ENCODE data around the gene KRTAP19-3. TPM values are rescaled to one million over a fixed set of nuclear protein-coding genes. Genes with fewer than 3 reads are reported as not detected.
"Not testable (repeated sequence)": the region's sequence is repeated elsewhere in the genome, so short reads cannot be mapped to it uniquely, and the experiment has no call there.

The KRTAP19-3 gene
- not detected in 2 replicates for total RNA-seq

DNA sequence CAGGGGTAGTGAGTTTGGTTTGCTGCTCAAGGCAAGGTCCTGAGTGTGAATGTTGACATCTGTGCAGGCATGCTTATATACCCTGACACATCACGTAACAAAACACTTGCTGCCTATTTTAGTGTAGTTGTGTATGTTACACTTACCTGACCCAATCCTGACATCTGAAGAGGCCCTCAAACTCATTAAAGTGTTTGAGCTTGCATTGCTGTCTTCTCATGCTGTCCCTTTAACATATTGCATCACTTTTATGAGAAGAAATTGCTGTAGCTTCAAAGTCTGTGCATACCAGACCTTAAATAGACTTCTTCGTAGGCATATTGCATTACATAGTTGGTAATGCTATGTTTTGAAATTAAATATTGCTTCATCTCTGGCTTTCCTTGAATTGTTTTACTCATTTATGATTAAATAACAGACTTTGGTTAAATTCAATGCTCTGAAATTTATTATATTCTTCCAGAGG is at the start of gene KRTAP19-3:
TSS of gene KRTAP19-3 (minus strand) at position 51 of the 466 bp plus-strand sequence. CDS start 56 bp downstream, outside the sequence.
- DNase-seq (ENCODE audit: low read depth, low spot score), result no peak

DNA sequence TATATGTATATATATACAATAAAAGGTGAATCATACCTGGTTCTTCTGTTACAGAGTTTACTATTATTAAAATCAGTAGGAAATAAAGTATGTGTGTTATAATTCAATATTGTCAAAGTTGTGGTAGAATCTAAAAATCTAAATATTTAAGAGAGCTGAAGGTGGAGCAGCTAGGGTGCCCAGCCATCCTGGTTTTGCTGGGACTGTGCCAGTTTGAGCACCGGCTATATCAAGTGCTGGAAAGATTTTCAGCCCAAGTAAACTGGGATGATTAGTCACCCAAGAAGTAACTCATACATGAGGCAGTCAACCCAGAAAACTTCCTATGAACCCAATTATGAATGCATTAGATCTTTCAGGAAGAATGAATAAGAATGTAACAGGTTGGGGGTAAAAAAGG is 27.1 kb upstream of the KRTAP19-3 start:
- DNase-seq (ENCODE audit: low read depth, low spot score), result no peak

DNA sequence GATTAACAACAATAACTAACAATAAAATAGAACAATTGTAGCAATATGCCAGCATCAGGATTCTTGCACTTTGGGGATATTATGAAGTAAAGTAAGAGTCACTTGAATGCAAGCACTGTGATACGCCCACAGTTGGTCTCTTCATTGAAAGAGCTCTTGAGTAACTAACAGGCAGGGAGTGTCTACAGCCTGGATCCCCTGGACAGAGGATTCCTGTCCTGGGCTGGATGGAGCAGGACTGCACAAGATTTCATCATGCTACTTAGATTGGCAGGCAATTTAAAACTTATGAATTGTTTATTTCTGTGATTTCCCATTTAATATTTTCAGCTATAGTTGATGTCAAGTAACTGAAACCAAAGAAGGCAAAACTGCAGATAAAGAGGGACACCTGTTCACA is 23.9 kb upstream of the KRTAP19-3 start:
- DNase-seq (ENCODE audit: low read depth, low spot score), result no peak

DNA sequence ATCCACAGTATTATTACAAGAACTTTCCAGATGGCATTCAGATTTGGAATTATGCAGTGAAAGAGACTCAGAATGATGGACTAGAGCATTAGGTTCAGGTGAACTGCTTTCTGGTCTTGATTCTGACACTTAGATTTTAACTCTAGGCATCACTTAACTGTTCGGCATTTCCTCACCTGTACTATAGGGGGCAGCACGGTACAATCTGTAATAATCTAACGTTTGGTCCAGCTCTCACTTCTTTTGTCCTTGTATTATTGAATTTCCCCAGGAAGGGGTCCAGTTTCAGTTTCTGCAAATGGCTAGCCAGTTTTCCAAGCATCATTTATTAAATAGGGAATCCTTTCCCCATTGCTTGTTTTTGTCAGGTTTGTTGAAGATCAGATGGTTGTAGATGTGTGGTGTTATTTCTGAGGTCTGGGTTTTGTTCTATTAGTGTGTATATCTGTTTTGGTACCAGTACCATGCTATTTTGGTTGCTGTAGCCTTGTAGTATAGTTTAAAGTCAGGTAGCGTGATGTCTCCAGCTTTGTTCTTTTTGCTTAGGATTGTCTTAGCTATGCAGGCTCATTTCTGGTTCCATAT is 13.9 kb upstream of the KRTAP19-3 start:
- not testable (repeated sequence) for DNase-seq (ENCODE audit: low read depth, low spot score)

DNA sequence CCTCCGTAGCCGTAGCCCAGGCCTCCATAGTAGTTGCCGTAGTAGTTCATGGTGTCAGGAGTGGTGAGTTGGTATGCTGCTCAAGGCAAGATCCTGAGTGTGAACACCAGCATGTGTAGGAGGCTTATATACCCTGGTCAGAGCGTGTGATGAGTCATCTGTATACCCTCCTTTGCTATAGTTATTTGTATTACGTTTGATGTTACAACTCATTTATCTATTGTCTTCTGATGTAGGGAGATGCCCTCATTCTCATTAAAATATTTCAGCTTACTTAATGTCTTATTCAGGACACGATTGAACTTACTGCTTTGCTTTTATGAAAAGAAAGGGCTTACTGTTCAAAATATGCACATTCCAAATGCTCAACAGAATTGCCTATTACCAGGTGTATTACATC is 10.2 kb upstream of the KRTAP19-3 start, which contains the start of gene KRTAP19-5:
TSS of gene KRTAP19-5 (minus strand) at position 101 of the 400 bp plus-strand sequence. CDS start at position 50, 51 bp downstream.
- no peak for DNase-seq (ENCODE audit: low read depth, low spot score)

DNA sequence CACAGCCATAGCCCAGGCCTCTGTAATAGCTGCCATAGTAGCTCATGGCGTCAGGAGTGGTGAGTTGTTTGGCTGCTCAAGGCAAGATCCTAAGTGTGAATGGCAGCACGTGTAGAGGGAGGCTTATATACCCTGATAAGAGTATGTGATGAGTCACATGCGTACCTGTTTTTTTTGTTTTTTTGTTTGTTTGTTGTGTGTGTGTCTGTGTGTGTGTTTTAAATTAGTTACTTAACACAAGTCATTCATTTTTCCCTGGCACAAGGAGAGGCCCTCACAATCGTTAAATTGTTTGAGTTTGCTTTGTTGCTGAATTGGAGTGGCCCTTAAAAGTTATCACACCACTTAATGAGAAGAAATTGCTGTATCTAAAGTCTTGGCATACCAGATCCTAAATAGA is 5.3 kb upstream of the KRTAP19-3 start, which contains the start of gene KRTAP19-4:
TSS of gene KRTAP19-4 (minus strand) at position 101 of the 400 bp plus-strand sequence. CDS start at position 46, 55 bp downstream.
- DNase-seq (ENCODE audit: low read depth, low spot score), result no peak

DNA sequence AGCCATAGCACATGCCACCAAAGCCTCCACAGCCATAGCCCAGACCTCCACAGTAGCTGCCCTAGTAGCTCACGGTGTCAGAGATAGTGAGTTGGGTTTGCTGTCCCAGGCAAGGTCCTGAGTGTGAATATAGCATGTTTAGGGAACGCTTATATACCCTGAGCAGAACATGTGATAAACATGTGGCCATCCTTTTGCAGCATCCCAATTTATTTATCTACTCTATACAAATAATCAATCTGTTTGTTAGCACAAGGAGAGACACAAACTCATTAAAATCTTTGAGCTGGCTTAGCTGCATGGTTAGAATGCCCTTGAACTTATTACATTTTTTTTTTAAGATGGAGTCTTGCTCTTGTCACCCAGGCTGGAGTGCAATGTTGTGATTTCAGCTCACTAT is 4.5 kb downstream of the KRTAP19-3 start, which contains the start of gene KRTAP19-2:
TSS of gene KRTAP19-2 (minus strand) at position 101 of the 400 bp plus-strand sequence. CDS start at position 13, 88 bp downstream.
- no peak for DNase-seq (ENCODE audit: low read depth, low spot score)

DNA sequence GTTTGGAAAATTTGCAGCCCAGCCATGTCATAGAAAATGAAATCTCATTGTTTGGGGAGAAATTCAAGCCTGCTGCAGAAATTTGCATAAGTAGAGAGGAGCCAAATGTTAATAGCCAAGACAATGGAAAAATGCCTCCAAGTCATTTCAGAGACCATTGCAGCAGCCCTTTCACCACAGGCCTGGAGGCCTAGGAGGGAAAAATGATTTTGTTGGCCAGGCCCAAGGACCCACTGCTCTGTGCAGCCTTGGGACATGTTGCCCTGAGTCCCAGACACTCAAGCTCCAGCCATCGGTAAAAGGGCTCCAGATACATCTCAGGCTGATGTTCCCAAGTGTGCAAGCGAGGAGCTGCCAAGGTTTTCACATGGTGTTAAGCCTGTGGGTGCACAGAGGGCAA is 5.6 kb downstream of the KRTAP19-3 start:
- no peak for DNase-seq (ENCODE audit: low read depth, low spot score)

DNA sequence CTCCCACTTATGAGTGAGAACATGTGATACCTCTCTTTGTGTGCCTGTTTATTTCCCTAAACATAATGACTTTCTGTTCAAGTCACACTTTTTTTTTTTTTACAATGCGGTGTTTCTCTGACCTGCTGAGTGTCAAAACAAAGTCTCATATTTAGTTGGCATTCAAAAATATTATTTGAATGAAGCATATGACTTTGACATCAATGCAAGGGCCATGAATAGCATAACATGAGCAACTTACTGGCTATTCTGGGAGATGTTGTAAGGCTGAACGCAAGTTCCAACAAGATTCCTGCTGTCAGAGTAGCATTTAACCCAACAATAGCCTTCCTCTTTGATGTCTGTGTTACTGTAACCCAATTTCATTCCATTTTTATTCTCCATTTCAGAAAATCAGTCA is 9.7 kb downstream of the KRTAP19-3 start:
- DNase-seq (ENCODE audit: low read depth, low spot score), result no peak

DNA sequence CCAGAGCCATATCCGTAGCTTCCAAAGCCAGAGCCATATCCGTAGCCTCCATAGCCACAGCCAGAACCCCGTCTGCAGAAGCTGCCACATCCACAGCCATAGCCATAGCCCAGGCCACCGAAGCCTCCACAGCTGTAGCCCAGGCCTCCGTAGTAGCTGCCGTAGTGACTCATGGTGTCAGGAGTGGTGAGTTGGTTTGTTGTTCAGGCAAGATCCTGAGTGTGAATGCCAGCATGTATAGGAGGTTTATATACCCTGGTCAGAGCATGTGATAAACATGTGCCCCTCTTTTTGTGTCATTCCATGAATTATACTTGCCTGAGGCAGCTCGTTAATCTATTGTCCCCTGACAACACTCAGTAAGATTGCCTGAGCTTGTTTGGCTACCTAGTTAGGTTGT is 11.7 kb downstream of the KRTAP19-3 start, which contains the start of gene KRTAP19-1:
TSS of gene KRTAP19-1 (minus strand) at position 223 of the 400 bp plus-strand sequence. CDS start at position 173, 50 bp downstream.
- DNase-seq (ENCODE audit: low read depth, low spot score), result no peak

DNA sequence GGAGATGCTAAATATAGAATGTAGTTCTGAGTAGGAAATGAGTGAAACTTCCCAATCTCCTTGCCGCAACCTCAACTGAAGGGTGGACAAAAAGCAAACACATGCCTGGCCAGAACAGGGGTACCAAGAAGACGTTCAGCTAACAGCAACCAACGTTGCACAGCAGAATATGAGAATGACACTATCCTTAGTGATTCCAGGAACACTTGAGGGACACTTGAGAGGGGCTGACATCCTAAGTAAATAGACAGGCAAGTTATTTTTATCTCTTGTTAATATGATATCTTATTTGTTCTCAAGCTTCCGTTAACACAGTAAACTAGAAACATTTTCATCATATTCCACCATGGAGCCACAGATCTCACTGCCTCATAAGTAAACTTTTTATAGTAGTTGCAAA is 12.6 kb downstream of the KRTAP19-3 start:
- no peak for DNase-seq (ENCODE audit: low read depth, low spot score)

DNA sequence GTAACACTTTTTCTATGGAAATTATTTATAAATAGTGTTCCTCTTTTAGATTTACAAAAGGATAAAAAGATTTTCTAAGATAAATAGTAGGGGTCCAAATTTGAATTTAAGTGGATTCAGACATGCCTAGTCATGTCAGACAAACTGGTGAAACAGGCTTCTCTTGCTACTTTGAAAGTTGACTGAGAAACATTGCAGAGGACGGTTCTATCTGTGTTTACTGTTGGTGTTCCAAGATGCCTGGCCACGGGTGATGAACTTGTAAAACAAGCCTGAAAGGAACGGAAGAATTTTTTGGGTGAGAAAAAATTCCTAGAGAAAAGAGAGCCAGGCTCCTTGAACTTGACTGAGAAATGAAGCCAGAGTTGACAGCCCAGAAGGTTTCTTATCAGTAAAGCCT is 13.8 kb downstream of the KRTAP19-3 start:
- DNase-seq (ENCODE audit: low read depth, low spot score), result no peak

DNA sequence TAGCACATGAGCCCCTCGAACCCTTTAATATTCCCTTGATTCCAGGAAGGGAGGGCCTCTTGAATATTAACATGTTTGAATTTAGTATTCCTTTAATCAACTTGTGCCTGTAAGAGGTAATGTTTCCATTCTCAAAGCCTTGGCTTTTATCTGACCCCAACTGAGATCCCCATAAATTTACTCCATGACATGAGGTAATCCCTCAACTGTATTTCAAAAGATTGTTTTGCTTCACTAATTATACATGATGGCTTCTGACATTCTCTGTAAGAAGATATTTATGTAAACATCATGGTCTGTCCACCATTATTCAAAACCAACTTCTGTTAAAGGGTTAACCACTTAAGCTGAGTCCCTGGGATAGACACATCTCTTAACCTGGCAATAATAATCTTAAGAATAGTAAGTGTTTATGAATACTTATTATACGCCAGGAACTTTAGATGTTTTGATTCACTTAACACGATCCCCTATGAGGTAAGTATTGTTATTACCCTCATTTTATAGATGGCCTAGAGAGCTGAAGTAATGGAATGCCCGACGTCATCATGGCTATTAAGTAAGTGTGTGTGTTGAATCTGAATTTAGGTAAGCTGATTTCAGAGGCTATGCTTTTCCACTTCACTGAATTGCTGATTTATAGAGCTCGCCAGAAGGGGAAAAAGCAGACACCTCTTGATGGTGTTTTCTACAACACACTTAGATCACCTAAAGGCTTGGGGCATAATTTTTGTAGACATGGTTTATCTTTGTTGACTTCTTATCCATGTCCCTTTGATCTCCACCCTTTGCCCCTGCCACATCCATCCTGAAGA is 22.7 kb downstream of the KRTAP19-3 start:
- DNase-seq (ENCODE audit: low read depth, low spot score), result no peak

DNA sequence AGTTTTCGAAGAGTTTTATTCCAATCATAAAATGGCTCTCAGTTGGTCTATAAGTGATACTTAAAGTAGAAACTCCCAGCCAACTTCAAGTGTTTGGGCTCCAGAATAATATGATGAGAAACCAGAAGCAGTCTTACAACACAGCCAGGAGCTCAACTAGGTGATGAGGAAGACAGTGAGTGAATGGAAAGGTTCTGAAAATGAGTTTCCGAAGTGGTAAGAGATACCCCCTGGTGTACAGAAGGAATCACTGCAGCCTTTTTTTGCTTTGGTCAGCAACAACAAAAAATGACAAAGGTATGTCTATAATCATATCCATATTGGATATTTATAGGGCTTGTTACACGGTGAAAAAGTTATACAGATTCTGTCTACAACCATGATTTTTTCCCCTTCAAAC is 28.1 kb downstream of the KRTAP19-3 start:
- no peak for DNase-seq (ENCODE audit: low read depth, low spot score)

DNA sequence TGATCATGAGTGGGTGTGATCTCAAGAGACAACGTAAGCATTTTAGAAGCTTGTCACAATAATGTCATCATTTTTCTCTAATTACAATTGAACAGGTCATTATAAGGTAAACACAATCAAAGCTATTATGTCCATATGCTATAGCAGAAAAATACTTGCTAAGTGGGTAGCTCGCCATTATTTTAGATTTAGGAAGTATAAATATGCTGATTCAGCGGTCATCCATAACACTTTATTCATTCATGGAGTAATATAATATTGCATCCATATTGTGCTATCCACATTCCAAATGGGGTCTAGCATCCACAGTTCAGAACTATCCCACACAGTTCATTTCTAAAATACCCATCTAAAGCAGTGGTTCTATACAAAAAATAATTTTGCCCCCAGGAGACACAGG is 43.3 kb downstream of the KRTAP19-3 start:
- no peak for DNase-seq (ENCODE audit: low read depth, low spot score)

DNA sequence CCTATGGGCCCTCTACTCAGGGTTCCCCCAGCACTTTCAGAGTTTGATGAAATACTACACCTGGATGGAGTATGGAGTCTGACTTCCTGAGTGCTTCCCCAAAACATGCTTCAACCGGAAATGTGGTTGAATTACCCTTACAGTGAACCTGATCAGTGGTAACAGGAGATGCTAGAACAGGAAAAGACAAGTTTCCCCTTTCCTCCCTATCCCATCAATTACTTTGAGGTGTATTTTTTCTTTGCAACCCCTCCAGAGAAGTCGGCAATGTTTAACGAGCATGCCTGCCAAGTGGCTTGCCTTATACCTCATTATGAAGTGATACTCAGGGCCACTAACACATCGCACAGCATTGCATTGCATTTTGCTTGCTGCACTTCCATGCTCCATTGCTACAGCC is 44.8 kb downstream of the KRTAP19-3 start:
- no peak for DNase-seq (ENCODE audit: low read depth, low spot score)

DNA sequence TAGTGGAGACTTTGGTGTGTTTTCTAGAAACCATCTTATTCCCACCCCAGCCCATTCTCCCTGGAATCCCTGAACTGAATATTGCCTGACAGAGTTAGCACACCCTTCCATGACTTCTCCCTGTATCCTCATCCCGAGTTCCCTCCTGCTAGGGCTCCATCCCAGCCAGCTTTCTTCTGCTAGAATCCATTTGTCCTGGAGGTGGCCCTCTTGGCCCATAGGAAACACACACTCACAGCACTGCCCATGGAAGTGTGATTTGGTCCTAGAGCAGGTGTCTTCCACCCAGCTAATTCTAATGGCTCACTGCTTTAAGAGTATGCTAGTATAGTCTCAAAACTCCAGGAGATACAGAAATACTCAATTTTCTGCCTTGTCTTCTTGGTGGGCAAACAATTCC is 47.6 kb downstream of the KRTAP19-3 start:
- DNase-seq (ENCODE audit: low read depth, low spot score), result no peak

DNA sequence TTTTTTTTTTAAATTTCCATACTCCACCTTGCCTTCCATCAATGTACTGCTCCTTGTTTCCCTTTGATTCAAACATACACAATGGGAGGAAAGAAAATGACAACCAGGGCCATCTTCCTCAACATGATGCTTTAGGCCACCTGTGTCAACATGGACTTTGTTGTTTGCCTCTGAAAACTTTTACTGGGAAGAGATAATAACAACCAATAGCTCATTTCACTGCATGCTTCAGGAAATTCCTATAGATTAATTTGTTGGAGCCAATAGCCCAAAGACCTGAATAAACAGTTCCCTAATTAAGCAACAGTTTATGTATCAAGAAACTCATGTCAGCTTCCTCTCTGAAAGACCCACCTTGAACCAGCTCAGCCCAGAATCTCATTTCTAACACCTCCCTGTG is 48.6 kb downstream of the KRTAP19-3 start:
- DNase-seq (ENCODE audit: low read depth, low spot score), result no peak

All from pulmonary artery endothelial cell (primary cell).